ENCODE measurements around the gene CYSRT1.
A peak's percentile ranks its signal among the peaks of the same experiment; 100 is the strongest.

CYSRT1 gene

DNA sequence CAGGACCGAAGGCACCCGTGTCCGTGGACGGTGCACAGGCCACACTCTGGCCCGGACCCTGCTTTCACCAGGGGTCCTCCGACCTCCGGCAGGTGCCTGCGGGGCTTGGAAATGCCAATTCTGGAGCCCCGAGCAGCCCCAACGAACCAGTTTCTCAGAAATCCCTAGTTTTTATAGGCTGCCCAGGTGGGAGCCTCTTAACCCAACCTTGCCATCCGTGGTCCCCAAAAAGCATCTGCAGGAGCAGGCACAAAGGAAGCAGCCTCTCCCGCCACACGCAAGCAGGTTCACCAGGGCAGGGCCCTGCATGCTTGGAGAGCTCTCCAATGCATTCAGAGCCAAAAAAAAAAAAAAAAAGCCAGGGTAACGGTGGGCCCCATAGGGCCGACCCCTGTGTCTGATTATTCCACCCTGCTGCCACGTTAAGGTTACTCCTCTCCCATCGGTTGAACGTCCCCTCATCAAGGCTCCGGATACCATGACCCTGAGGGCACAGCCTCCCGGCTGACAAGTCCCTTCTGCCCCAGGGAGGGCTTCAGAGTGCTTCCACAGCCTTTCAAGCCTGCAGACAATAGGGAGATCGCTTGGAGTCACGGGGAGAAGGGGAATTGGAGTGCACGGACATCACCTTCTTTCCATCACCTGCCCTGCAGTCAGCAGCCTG lies 23.6 kb upstream of the CYSRT1 start:
- Histone ChIP-seq H3K4me1 (ENCODE audit: control insufficient read depth, insufficient read depth, low read length) (peaks cover 45% of the 10 kb centered on the region), H3K27me3 (ENCODE audit: control insufficient read depth, insufficient read depth, low read length) (no peaks in the 10 kb centered on the region), H3K9me3 (replicated peaks; ENCODE audit: low read length) (no peaks in the 10 kb centered on the region), H3K36me3 (ENCODE audit: insufficient read depth, low read length) (no peaks in the 10 kb centered on the region), H3K9ac (ENCODE audit: low read depth, low read length) (peak overlapping the region; percentile 78), H3K4me2 (ENCODE audit: low read length) (peak overlapping the region; percentile 95), H3K4me3 (ENCODE audit: low read length) (peak overlapping the region; percentile 93)

DNA sequence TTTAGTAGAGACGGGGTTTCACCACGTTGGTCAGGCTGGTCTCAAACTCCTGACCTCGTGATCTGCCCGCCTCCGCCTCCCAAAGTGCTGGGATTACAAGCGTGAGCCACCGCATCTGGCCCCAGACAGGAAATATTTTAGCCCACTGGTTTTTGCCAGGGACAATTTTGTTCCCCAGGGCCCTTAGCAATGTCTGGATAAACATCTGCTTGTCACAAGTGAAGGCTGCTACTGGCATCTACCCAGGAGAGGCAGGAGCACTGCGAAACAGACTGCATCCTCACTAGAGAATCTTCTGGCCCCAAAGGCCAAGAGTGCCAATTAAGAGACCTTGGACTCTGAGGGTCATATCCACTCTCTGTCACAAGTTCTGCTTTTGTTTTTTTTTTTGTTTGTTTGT lies 22.0 kb upstream of the CYSRT1 start:
- no peak overlapping the region for H3K9ac ChIP-seq (ENCODE audit: low read depth, low read length)
- no peaks in the 10 kb centered on the region for H3K27me3 ChIP-seq (ENCODE audit: control insufficient read depth, insufficient read depth, low read length)
- H3K4me1 ChIP-seq (ENCODE audit: control insufficient read depth, insufficient read depth, low read length): peaks cover 48% of the 10 kb centered on the region
- no peaks in the 10 kb centered on the region for H3K9me3 ChIP-seq (replicated peaks; ENCODE audit: low read length)
- H3K36me3 ChIP-seq (ENCODE audit: insufficient read depth, low read length): peaks cover 6% of the 10 kb centered on the region
- H3K4me3 ChIP-seq (ENCODE audit: low read length): no peak overlapping the region
- no peak overlapping the region for H3K4me2 ChIP-seq (ENCODE audit: low read length)

DNA sequence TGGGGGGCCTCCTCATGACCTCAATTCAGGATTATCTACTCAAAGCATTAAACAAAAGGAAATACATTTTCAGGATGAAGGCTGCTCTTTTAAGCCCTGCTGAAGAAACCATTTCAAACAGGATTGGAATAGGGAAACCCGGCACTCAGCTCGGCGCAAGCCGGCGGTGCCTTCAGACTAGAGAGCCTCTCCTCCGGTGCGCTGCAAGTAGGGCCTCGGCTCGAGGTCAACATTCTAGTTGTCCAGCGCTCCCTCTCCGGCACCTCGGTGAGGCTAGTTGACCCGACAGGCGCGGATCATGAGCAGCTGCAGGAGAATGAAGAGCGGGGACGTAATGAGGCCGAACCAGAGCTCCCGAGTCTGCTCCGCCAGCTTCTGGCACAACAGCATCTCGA lies 20.2 kb upstream of the CYSRT1 start:
- Histone ChIP-seq H3K9ac (ENCODE audit: low read depth, low read length) (peak overlapping the region; percentile 96), H3K4me3 (ENCODE audit: low read length) (peak overlapping the region; percentile 97), H3K4me1 (ENCODE audit: control insufficient read depth, insufficient read depth, low read length) (peaks cover 31% of the 10 kb centered on the region), H3K9me3 (replicated peaks; ENCODE audit: low read length) (no peaks in the 10 kb centered on the region), H3K4me2 (ENCODE audit: low read length) (peak overlapping the region; percentile 86), H3K36me3 (ENCODE audit: insufficient read depth, low read length) (peaks cover 6% of the 10 kb centered on the region), H3K27me3 (ENCODE audit: control insufficient read depth, insufficient read depth, low read length) (no peaks in the 10 kb centered on the region)

DNA sequence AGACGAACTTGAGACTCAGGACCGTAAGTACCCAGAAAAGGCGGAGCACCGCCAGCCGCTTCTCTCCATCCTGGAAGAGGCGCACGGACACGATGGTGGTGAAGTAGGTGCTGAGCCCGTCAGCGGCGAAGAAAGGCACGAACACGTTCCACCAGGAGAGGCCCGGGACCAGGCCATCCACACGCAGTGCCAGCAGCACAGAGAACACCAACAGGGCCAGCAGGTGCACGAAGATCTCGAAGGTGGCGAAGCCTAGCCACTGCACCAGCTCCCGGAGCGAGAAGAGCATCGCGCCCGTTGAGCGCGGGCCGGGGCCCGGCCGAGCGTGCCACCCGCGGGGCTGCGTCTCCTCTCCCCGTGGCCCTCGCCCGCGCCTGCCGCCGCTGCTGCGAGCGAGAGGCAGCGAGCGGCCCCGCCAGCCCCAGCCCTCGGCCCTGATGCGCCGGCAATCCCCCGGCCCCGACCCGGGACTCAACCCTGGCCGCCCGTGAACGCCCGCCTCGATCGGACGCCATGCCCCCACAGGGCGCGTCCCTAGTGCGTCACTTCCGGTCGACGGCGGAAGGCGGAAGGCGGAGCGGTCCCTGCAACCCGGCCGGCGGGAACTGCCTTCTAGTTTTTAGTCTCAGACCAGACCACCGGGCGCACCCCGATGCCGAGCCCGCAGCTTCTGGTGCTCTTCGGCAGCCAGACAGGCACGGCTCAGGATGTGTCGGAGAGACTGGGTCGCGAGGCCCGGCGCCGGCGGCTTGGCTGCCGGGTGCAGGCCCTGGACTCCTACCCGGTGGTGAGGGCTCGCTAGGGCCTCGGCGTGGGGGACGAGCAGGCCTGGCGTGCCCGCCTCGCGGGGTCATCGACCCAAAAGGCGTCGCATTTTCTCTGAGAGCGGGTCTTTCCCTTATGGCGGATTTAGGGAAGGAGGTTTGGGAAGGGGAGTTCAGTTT lies 19.6 kb upstream of the CYSRT1 start, which contains the start of the genes NDOR1 and TMEM203:
TSS of gene NDOR1 (plus strand) at position 575 of the 944 bp plus-strand sequence. CDS start at position 653, 78 bp downstream.
TSS of gene TMEM203 (minus strand) at position 523 of the 944 bp plus-strand sequence. CDS start at position 289, 234 bp downstream.
- H3K9ac ChIP-seq (ENCODE audit: low read depth, low read length): peak within 1 kb of the TSS; percentile 96
- H3K4me3 ChIP-seq (ENCODE audit: low read length): peak within 1 kb of the TSS; percentile 97
- no peaks in the 10 kb centered on the region for H3K9me3 ChIP-seq (replicated peaks; ENCODE audit: low read length)
- peak within 1 kb of the TSS; percentile 86 for H3K4me2 ChIP-seq (ENCODE audit: low read length)
- no peaks in the 10 kb centered on the region for H3K27me3 ChIP-seq (ENCODE audit: control insufficient read depth, insufficient read depth, low read length)
- peaks cover 31% of the 10 kb centered on the region for H3K4me1 ChIP-seq (ENCODE audit: control insufficient read depth, insufficient read depth, low read length)
- peaks cover 6% of the 10 kb centered on the region for H3K36me3 ChIP-seq (ENCODE audit: insufficient read depth, low read length)

DNA sequence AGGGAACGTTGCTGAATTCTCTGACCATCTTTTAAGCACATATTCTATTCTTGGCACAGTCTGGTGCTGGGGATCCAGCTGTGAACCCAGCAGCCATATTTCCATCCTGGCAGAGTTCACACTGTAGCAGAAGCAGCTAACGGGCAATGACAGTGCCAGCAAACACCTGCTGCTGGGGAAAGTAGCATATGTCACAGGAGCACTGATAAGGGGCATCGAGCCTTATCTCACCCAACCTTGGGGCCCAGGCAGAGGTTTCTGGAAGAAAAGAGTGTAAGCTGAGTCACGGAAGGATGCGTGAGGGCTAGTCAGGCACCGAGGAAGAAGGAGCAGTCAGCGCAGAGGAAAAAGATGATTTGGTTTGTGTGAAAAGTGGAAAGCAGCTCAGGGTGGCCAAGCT lies 18.4 kb upstream of the CYSRT1 start:
- Histone ChIP-seq H3K36me3 (ENCODE audit: insufficient read depth, low read length) (peaks cover 6% of the 10 kb centered on the region), H3K9me3 (replicated peaks; ENCODE audit: low read length) (no peaks in the 10 kb centered on the region), H3K27me3 (ENCODE audit: control insufficient read depth, insufficient read depth, low read length) (no peaks in the 10 kb centered on the region), H3K4me2 (ENCODE audit: low read length) (peak overlapping the region; percentile 86), H3K4me1 (ENCODE audit: control insufficient read depth, insufficient read depth, low read length) (peaks cover 25% of the 10 kb centered on the region), H3K9ac (ENCODE audit: low read depth, low read length) (peak overlapping the region; percentile 96), H3K4me3 (ENCODE audit: low read length) (peak overlapping the region; percentile 97)

DNA sequence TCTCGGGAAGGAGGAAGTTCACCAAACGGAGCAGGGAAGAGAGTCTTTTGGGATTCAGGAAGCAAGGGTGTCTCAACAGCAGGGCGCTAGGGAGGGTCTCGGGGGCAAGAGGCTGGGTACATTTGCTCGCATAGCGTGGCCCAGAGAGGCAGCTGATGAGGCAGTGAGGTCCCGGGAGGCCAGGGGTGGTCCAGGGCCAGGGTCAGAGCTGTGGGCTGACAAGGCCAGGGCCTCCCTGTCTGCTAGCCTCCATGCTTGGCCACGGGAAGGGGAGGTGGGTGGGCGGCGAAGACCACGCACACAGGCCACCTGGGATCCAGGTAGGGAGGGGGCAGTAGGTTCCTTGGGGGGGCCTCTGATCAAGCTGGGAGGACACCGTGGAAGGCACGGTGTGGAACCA lies 13.4 kb upstream of the CYSRT1 start:
- Histone ChIP-seq H3K9me3 (replicated peaks; ENCODE audit: low read length) (no peaks in the 10 kb centered on the region), H3K27me3 (ENCODE audit: control insufficient read depth, insufficient read depth, low read length) (no peaks in the 10 kb centered on the region), H3K36me3 (ENCODE audit: insufficient read depth, low read length) (peaks cover 10% of the 10 kb centered on the region), H3K9ac (ENCODE audit: low read depth, low read length) (no peak overlapping the region), H3K4me2 (ENCODE audit: low read length) (no peak overlapping the region), H3K4me1 (ENCODE audit: control insufficient read depth, insufficient read depth, low read length) (peaks cover 9% of the 10 kb centered on the region), H3K4me3 (ENCODE audit: low read length) (no peak overlapping the region)

DNA sequence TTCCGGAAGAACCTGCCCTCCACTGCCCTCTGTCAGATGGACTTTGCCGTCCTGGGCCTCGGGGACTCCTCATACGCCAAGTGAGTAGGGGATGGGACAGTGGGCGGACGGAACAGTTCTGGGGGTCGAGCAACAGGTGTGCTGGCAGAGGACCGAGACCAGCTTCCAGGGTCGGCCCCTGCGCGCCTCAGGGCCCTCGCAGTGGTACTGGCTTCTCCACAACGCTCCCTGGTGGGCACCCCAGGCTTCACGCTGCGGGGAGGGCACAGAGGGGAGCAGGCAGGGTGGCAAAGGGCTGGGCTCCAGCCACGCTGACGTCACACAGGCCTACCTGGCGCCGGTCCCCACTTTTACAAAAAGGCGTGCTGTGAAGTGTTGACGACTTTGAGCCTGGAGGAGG lies 12.5 kb upstream of the CYSRT1 start:
- no peak overlapping the region for H3K4me3 ChIP-seq (ENCODE audit: low read length)
- H3K9me3 ChIP-seq (replicated peaks; ENCODE audit: low read length): no peaks in the 10 kb centered on the region
- H3K36me3 ChIP-seq (ENCODE audit: insufficient read depth, low read length): peaks cover 5% of the 10 kb centered on the region
- no peak overlapping the region for H3K9ac ChIP-seq (ENCODE audit: low read depth, low read length)
- H3K4me1 ChIP-seq (ENCODE audit: control insufficient read depth, insufficient read depth, low read length): peaks cover 13% of the 10 kb centered on the region
- H3K4me2 ChIP-seq (ENCODE audit: low read length): no peak overlapping the region
- H3K27me3 ChIP-seq (ENCODE audit: control insufficient read depth, insufficient read depth, low read length): no peaks in the 10 kb centered on the region

DNA sequence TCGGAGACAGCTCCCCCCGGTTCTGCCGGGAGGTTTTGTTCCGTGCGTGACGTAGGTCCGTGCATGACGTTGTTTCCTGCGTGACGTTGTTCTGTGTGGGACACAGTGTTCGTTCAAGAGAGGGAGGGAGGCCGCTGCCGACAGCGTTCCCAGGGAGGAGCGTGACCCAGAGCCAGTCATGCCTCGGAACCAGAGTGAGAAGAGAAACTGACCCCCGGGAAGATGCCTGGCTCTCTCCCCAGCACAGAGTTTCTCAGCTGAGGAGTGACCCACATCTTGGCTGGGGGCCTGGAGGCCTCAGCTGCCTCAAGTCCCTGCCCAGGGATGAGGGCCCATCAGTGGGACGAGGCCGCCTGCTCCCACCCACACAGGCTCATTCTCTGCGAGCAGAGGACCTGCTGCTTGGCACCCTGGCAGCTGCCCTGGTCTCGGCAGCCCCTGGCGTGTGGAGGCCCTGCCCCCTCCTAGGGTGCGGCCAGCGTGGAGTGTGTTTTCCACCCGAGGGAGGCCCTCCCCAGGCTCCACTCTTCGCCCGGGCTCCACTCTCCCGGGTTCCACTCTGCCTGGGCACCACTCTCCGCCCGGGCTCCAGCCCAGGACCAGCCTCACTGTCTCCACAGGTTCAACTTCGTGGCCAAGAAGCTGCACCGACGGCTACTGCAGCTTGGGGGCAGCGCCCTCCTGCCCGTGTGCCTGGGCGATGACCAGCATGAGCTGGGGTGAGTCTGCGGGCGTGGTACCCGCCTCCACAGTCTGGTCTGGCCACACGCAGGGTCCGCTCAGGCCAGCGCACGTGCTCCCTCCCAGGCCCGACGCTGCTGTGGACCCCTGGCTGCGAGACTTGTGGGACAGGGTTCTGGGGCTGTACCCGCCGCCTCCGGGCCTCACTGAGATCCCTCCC lies 11.6 kb upstream of the CYSRT1 start:
- peaks cover 21% of the 10 kb centered on the region for H3K4me1 ChIP-seq (ENCODE audit: control insufficient read depth, insufficient read depth, low read length)
- H3K4me2 ChIP-seq (ENCODE audit: low read length): no peak overlapping the region
- H3K36me3 ChIP-seq (ENCODE audit: insufficient read depth, low read length): peaks cover 5% of the 10 kb centered on the region
- H3K4me3 ChIP-seq (ENCODE audit: low read length): no peak overlapping the region
- H3K9ac ChIP-seq (ENCODE audit: low read depth, low read length): no peak overlapping the region
- H3K9me3 ChIP-seq (replicated peaks; ENCODE audit: low read length): no peaks in the 10 kb centered on the region
- H3K27me3 ChIP-seq (ENCODE audit: control insufficient read depth, insufficient read depth, low read length): no peaks in the 10 kb centered on the region

DNA sequence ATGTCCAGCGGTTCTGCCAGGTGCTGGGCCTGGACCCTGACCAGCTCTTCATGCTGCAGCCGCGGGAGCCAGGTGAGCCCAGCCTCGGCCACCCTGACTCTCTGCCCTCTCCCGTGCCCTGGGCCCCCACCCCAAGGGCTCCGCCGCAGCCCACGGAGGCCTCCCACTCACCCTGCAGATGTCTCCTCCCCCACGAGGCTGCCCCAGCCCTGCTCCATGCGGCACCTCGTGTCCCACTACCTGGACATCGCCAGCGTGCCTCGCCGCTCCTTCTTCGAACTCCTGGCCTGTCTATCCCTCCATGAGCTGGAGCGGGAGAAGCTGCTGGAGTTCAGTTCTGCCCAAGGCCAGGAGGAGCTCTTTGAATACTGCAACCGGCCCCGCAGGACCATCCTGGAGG lies 10.4 kb upstream of the CYSRT1 start:
- no peak overlapping the region for H3K9ac ChIP-seq (ENCODE audit: low read depth, low read length)
- peaks cover 29% of the 10 kb centered on the region for H3K4me1 ChIP-seq (ENCODE audit: control insufficient read depth, insufficient read depth, low read length)
- no peak overlapping the region for H3K4me2 ChIP-seq (ENCODE audit: low read length)
- H3K27me3 ChIP-seq (ENCODE audit: control insufficient read depth, insufficient read depth, low read length): no peaks in the 10 kb centered on the region
- no peaks in the 10 kb centered on the region for H3K9me3 ChIP-seq (replicated peaks; ENCODE audit: low read length)
- no peak overlapping the region for H3K4me3 ChIP-seq (ENCODE audit: low read length)
- H3K36me3 ChIP-seq (ENCODE audit: insufficient read depth, low read length): peaks cover 5% of the 10 kb centered on the region

DNA sequence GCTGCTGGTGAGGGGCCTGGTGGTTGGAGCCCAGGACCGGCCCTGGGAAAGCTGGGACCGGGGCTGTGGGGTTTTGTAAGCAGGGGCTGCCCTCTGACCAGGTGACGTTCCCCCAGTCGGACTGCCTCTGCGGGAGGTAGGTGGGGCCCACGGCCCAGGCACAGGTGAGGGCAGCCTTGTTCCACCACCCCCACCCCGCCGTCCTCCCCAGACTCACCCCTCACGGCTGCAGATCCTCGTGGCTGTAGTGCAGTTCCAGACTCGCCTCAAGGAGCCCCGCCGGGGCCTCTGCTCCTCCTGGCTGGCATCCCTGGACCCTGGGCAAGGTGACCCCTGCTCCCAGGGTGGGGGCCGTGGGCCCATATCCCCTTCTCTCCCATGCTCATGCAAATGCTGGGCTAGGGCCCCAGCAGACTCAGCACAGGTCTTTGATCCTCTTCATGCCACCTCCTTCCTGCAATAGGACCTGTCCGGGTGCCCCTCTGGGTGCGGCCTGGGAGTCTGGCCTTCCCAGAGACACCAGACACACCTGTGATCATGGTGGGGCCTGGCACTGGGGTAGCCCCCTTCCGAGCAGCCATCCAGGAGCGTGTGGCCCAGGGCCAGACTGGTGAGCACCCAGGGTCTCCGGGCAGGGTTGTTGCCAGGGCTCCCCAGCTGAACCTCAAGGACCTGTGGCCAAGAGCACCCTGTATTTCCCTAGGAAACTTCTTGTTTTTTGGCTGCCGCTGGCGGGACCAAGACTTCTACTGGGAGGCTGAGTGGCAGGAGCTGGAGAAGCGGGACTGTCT lies 9.6 kb upstream of the CYSRT1 start:
- peaks cover 5% of the 10 kb centered on the region for H3K36me3 ChIP-seq (ENCODE audit: insufficient read depth, low read length)
- H3K27me3 ChIP-seq (ENCODE audit: control insufficient read depth, insufficient read depth, low read length): no peaks in the 10 kb centered on the region
- no peak overlapping the region for H3K4me3 ChIP-seq (ENCODE audit: low read length)
- H3K9ac ChIP-seq (ENCODE audit: low read depth, low read length): no peak overlapping the region
- no peaks in the 10 kb centered on the region for H3K9me3 ChIP-seq (replicated peaks; ENCODE audit: low read length)
- H3K4me1 ChIP-seq (ENCODE audit: control insufficient read depth, insufficient read depth, low read length): peaks cover 29% of the 10 kb centered on the region
- no peak overlapping the region for H3K4me2 ChIP-seq (ENCODE audit: low read length)
